OCI-LY1 (cell line): ENCODE results near the gene KLHDC9.

Source experiments
- CTCF ChIP-seq: fragments of 200-600 bp; sonication (generic), shearing (Covaris generic); IDR thresholded peaks from 2 replicates; pipeline ENCODE4 v1.5.1; 2017; ENCODE audit warnings: mild to moderate bottlenecking, antibody characterized with exemption, low read length, moderate library complexity, mixed read lengths
- EZH2 ChIP-seq: fragments of 200-600 bp; sonication (generic), shearing (Covaris generic); IDR thresholded peaks from 2 replicates; pipeline ENCODE4 v1.8.0; 2017; ENCODE audit warnings: borderline replicate concordance, mixed run types, mild to moderate bottlenecking, antibody characterized with exemption, low read length, moderate library complexity, mixed read lengths

- TF ChIP-seq CTCF (no peak), EZH2 (no peak)
These were observed 1.1 kb downstream of the KLHDC9 start for GRCh38 chr1:161099090-161099802.
